Liver (tissue), 9 donors: ENCODE results near the gene DUSP16. TPM values are rescaled to one million over a fixed set of nuclear protein-coding genes. Genes with fewer than 3 reads are reported as not detected.

Source experiments
- DNase-seq: peaks from one replicate; pipeline ENCODE4 v3.0.0-alpha.2; 2017; ENCODE audit warnings: low spot score
- H3K27ac ChIP-seq, 2 donors: one replicate each; pipeline ENCODE4 v1.7.0; 2013; ENCODE audit warnings: inconsistent platforms in 2 of 2, low read length in 2 of 2, control low read depth in 1 of 2, low read depth in 1 of 2, mild to moderate bottlenecking in 1 of 2
- H3K27me3 ChIP-seq, 4 donors: one replicate each; pipeline versions ENCODE4 v1.6.1 to v1.7.0; 2013; ENCODE audit warnings: low read length in 3 of 4, inconsistent platforms in 1 of 4, mild to moderate bottlenecking in 1 of 4, moderate library complexity in 1 of 4; ENCODE audit not compliant: control insufficient read depth in 4 of 4, insufficient read depth in 4 of 4
- H3K36me3 ChIP-seq, 4 donors: one replicate each; pipeline versions ENCODE4 v1.6.1 to v1.7.0; 2013; ENCODE audit warnings: low read length in 3 of 4, mild to moderate bottlenecking in 3 of 4, low read depth in 1 of 4, moderate library complexity in 1 of 4; ENCODE audit not compliant: control insufficient read depth in 4 of 4, insufficient read depth in 3 of 4
- H3K4me1 ChIP-seq, 4 donors: one replicate each; pipeline versions ENCODE4 v1.6.1 to v1.7.0; 2013; ENCODE audit warnings: low read length in 3 of 4, mild to moderate bottlenecking in 3 of 4, moderate library complexity in 1 of 4; ENCODE audit not compliant: control insufficient read depth in 4 of 4, insufficient read depth in 4 of 4
- H3K4me3 ChIP-seq, 3 donors: one replicate each; pipeline versions ENCODE4 v1.6.1 to v1.7.0; 2013; ENCODE audit warnings: low read length in 3 of 3, control low read depth in 1 of 3, low read depth in 1 of 3, mild to moderate bottlenecking in 1 of 3
- H3K9ac ChIP-seq, 2 donors: one replicate each; pipeline ENCODE4 v1.7.0; 2013; ENCODE audit warnings: low read length in 2 of 2, mild to moderate bottlenecking in 2 of 2, moderate library complexity in 2 of 2, control low read depth in 1 of 2, low read depth in 1 of 2
- H3K9me3 ChIP-seq, 4 donors: one replicate each; pipeline versions ENCODE4 v1.6.1 to v1.7.0; 2013; ENCODE audit warnings: low read length in 3 of 4; ENCODE audit not compliant: control insufficient read depth in 4 of 4
- EGR1 ChIP-seq, 2 donors: IDR thresholded peaks; 2 replicates each; pipeline ENCODE4 v1.6.1; 2016 to 2018; ENCODE audit warnings: antibody characterized with exemption in 2 of 2, low read depth in 2 of 2
- FOXA2 ChIP-seq: IDR thresholded peaks from 2 replicates; pipeline ENCODE4 v1.6.1; 2016; ENCODE audit warnings: antibody characterized with exemption
- GABPA ChIP-seq, 2 donors: IDR thresholded peaks in 1 of 2; conservative IDR thresholded peaks in 1 of 2; 2 replicates each; pipeline ENCODE4 v1.6.1; 2016; ENCODE audit warnings: antibody characterized with exemption in 2 of 2, mild to moderate bottlenecking in 1 of 2, moderate library complexity in 1 of 2
- HNF4A ChIP-seq, 2 donors: conservative IDR thresholded peaks; 2 replicates each; pipeline ENCODE4 v1.6.1; 2016; ENCODE audit warnings: antibody characterized with exemption in 2 of 2, mild to moderate bottlenecking in 2 of 2
- HNF4G ChIP-seq: IDR thresholded peaks from 2 replicates; pipeline ENCODE4 v1.6.1; 2016; ENCODE audit warnings: antibody characterized with exemption
- JUND ChIP-seq, 2 donors: IDR thresholded peaks; 2 replicates each; pipeline ENCODE4 v1.6.1; 2016; ENCODE audit warnings: antibody characterized with exemption in 2 of 2
- NR2F2 ChIP-seq: IDR thresholded peaks from 2 replicates; pipeline ENCODE4 v1.6.1; 2016; ENCODE audit warnings: antibody characterized with exemption
- RAD21 ChIP-seq, 2 donors: IDR thresholded peaks; 2 replicates each; pipeline ENCODE4 v1.6.1; 2016; ENCODE audit warnings: antibody characterized with exemption in 2 of 2, mild to moderate bottlenecking in 2 of 2
- RXRA ChIP-seq, 2 donors: IDR thresholded peaks; 2 replicates each; pipeline ENCODE4 v1.6.1; 2017 to 2018; ENCODE audit warnings: antibody characterized with exemption in 2 of 2, mild to moderate bottlenecking in 1 of 2
- SP1 ChIP-seq: IDR thresholded peaks from 2 replicates; pipeline ENCODE4 v1.6.1; 2018; ENCODE audit warnings: antibody characterized with exemption, mild to moderate bottlenecking
- TAF1 ChIP-seq: conservative IDR thresholded peaks from 2 replicates; pipeline ENCODE4 v1.6.1; 2016; ENCODE audit warnings: antibody characterized with exemption, mild to moderate bottlenecking
- WGBS: extraction: QIAGEN DNeasy Blood & Tissue Kit; methylation state at CpG from one replicate; pipeline ENCODE4 v1.1.7; 2013; 5-methylcytosine and 5-hydroxymethylcytosine counted together
- polyA plus RNA-seq, 2 donors: library from polyadenylated mRNA; stranded (reverse) in 1 of 2; unstranded in 1 of 2; fragments of 200-250 nt in 1 of 2; fragments of >200 nt in 1 of 2; fragmentation: Nextera tagmentation in 1 of 2; extraction: Ambion mirVana in 1 of 2; gene quantifications; one replicate each; pipeline versions ENCODE4 v1.2.1 to v1.2.3, GENCODE V29; 2013 to 2015
- total RNA-seq, 2 donors: library from RNA; depleted of rRNA; stranded (reverse); fragments of >200 nt; gene quantifications; one replicate each; pipeline ENCODE4 v1.2.3, GENCODE V29; 2014
- TF ChIP-seq, protein P1 (sequence below): IDR thresholded peaks from 2 replicates; pipeline ENCODE4 v1.6.1; 2016; ENCODE audit warnings: antibody characterized with exemption
- TF ChIP-seq, protein P2 (sequence below): IDR thresholded peaks from 2 replicates; pipeline ENCODE4 v1.6.1; 2016; ENCODE audit warnings: antibody characterized with exemption
- TF ChIP-seq, protein P3 (sequence below): IDR thresholded peaks from 2 replicates; pipeline ENCODE4 v1.6.1; 2016; ENCODE audit warnings: antibody characterized with exemption, mild to moderate bottlenecking
- TF ChIP-seq, protein P4 (sequence below): IDR thresholded peaks from 2 replicates; pipeline ENCODE4 v1.6.1; 2016; ENCODE audit warnings: antibody characterized with exemption
- donor health status: healthy.
- donor health status: healthy.
- donor health status: healthy.
- donor health status: healthy.
- donor health status: healthy.

Gene DUSP16
- total and polyA plus RNA-seq, 4 donors = 7.8 to 56.4 (median 19.1) TPM

DNA sequence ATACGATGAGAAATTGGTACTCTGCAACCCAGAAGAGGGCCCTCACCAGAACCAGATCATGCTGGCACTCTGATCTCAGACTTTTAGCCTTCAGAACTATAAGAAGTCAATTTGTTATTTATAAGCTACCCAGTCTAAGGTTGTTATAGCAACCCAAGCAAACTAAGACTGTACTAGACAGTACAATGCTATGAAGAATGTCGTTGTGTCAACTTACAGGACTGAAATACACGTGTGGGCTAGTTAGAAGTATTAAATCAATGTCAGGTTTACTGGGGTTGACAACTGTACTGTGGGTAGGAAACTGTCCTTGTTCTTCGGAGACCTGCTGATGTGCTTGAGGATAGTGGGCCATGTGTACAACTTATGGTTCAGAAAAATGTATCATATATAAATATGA is 19.7 kb downstream of the DUSP16 start:
- WGBS = 88% methylated on average over 4 of the region's 4 CpGs
- TF ChIP-seq RAD21 (IDR thresholded peaks at IDR 0.05) = no peak
- TF ChIP-seq SP1 = no peak
- TF ChIP-seq, protein P1, sequence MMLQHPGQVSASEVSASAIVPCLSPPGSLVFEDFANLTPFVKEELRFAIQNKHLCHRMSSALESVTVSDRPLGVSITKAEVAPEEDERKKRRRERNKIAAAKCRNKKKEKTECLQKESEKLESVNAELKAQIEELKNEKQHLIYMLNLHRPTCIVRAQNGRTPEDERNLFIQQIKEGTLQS = no peak
- no peak for TF ChIP-seq RXRA (IDR thresholded peaks at IDR 0.05)
- TF ChIP-seq JUND (IDR thresholded peaks at IDR 0.05) = no peak
- TF ChIP-seq, protein P2, sequence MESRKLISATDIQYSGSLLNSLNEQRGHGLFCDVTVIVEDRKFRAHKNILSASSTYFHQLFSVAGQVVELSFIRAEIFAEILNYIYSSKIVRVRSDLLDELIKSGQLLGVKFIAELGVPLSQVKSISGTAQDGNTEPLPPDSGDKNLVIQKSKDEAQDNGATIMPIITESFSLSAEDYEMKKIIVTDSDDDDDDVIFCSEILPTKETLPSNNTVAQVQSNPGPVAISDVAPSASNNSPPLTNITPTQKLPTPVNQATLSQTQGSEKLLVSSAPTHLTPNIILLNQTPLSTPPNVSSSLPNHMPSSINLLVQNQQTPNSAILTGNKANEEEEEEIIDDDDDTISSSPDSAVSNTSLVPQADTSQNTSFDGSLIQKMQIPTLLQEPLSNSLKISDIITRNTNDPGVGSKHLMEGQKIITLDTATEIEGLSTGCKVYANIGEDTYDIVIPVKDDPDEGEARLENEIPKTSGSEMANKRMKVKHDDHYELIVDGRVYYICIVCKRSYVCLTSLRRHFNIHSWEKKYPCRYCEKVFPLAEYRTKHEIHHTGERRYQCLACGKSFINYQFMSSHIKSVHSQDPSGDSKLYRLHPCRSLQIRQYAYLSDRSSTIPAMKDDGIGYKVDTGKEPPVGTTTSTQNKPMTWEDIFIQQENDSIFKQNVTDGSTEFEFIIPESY = no peak
- TF ChIP-seq GABPA (IDR thresholded peaks at IDR 0.05 in 1 of 2, conservative IDR thresholded peaks at IDR 0.05 in 1 of 2) = no peak
- TF ChIP-seq HNF4A (conservative IDR thresholded peaks at IDR 0.05) = no peak
- no peak for TF ChIP-seq FOXA2
- TF ChIP-seq NR2F2 = no peak
- TF ChIP-seq, protein P3, sequence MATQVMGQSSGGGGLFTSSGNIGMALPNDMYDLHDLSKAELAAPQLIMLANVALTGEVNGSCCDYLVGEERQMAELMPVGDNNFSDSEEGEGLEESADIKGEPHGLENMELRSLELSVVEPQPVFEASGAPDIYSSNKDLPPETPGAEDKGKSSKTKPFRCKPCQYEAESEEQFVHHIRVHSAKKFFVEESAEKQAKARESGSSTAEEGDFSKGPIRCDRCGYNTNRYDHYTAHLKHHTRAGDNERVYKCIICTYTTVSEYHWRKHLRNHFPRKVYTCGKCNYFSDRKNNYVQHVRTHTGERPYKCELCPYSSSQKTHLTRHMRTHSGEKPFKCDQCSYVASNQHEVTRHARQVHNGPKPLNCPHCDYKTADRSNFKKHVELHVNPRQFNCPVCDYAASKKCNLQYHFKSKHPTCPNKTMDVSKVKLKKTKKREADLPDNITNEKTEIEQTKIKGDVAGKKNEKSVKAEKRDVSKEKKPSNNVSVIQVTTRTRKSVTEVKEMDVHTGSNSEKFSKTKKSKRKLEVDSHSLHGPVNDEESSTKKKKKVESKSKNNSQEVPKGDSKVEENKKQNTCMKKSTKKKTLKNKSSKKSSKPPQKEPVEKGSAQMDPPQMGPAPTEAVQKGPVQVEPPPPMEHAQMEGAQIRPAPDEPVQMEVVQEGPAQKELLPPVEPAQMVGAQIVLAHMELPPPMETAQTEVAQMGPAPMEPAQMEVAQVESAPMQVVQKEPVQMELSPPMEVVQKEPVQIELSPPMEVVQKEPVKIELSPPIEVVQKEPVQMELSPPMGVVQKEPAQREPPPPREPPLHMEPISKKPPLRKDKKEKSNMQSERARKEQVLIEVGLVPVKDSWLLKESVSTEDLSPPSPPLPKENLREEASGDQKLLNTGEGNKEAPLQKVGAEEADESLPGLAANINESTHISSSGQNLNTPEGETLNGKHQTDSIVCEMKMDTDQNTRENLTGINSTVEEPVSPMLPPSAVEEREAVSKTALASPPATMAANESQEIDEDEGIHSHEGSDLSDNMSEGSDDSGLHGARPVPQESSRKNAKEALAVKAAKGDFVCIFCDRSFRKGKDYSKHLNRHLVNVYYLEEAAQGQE = no peak
- TF ChIP-seq EGR1 (IDR thresholded peaks at IDR 0.05; ENCODE audit: low read depth in 2 of 2) = no peak
- Histone ChIP-seq H3K9me3 (no peaks in the 10 kb centered on the region), H3K4me3 (no peak overlapping the region), H3K27ac (peak overlapping the region in 1 of 2 donors; percentile 12), H3K9ac (no peak overlapping the region), H3K36me3 (peaks cover 0 to 11% (median 7%) of the 10 kb centered on the region in 4 donors), H3K27me3 (no peaks in the 10 kb centered on the region), H3K4me1 (peaks cover 0 to 9% (median 3%) of the 10 kb centered on the region in 4 donors)
- DNase-seq = no peak

DNA sequence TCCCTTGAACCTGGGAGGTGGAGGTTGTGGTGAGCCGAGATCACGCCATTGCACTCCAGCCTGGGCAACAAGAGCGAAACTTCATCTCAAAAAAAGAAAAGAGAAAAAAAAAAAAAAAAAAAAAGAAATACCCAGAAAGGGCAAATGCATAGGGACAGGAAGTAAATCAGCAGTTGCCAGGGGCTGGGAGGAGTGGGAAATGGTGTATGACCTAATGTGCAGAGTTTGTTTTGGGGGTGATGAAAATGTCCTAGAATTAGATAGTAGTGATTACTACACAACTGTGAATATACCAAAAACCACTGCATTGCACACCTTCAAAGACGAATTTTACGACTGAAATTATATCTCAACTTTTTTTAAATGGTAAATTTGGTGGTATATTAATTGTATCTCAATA is 20.4 kb downstream of the DUSP16 start:
- WGBS = 96% methylated on average over 5 of the region's 5 CpGs
- Histone ChIP-seq H3K9ac (no peak overlapping the region), H3K36me3 (peaks cover 0 to 11% (median 7%) of the 10 kb centered on the region in 4 donors), H3K4me3 (no peak overlapping the region), H3K9me3 (no peaks in the 10 kb centered on the region), H3K27ac (peak overlapping the region in 1 of 2 donors; percentile 12), H3K27me3 (no peaks in the 10 kb centered on the region), H3K4me1 (peaks cover 0 to 9% (median 3%) of the 10 kb centered on the region in 4 donors)
- TF ChIP-seq JUND (IDR thresholded peaks at IDR 0.05) = no peak
- no peak for TF ChIP-seq EGR1 (IDR thresholded peaks at IDR 0.05; ENCODE audit: low read depth in 2 of 2)
- TF ChIP-seq SP1 = no peak
- no peak for TF ChIP-seq RXRA (IDR thresholded peaks at IDR 0.05)
- no peak for DNase-seq

DNA sequence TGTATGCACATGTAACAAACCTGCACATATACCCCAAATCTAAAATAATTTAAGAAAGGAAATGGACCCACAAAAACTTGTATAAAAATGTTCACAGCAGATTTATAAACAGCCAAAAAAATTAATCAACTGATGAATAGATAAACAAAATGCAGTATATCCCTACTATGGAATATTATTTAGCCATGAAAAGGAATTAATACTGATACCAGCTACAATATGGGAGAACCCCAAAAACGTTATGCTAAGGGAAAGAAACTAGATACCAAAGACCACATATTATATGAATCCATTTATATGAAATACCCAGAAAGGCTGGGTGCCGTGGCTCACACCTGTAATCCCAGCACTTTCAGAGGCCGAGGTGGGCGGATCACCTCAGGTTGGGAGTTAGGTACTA is 20.9 kb downstream of the DUSP16 start:
- DNase-seq = no peak
- no peaks in the 10 kb centered on the region for H3K27me3 ChIP-seq
- WGBS = 97% methylated on average over 4 of the region's 4 CpGs
- H3K27ac ChIP-seq = no peak overlapping the region
- H3K4me1 ChIP-seq = peaks cover 0 to 9% (median 3%) of the 10 kb centered on the region in 4 donors
- H3K9me3 ChIP-seq = no peaks in the 10 kb centered on the region
- no peak overlapping the region for H3K4me3 ChIP-seq
- H3K9ac ChIP-seq = no peak overlapping the region
- TF ChIP-seq NR2F2 = no peak
- TF ChIP-seq HNF4G = no peak
- TF ChIP-seq TAF1 = no peak
- TF ChIP-seq FOXA2 = no peak
- TF ChIP-seq, protein P4, sequence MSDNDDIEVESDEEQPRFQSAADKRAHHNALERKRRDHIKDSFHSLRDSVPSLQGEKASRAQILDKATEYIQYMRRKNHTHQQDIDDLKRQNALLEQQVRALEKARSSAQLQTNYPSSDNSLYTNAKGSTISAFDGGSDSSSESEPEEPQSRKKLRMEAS = no peak
- TF ChIP-seq, protein P1 = no peak
- TF ChIP-seq GABPA (IDR thresholded peaks at IDR 0.05 in 1 of 2, conservative IDR thresholded peaks at IDR 0.05 in 1 of 2) = no peak
- H3K36me3 ChIP-seq = peaks cover 0 to 11% (median 8%) of the 10 kb centered on the region in 4 donors
